Neuronal stem cell (in vitro differentiated cells): ENCODE data around the gene GRAMD1C.

ENCODE experiments used
- DNase-seq: peaks from one replicate; pipeline ENCODE4 v3.0.0-alpha.2; 2013; ENCODE audit warnings: low spot score
- H2AFZ ChIP-seq: one replicate; pipeline ENCODE4 v1.6.1; 2013; ENCODE audit warnings: mild to moderate bottlenecking, low read length, inconsistent platforms
- H2AK5ac ChIP-seq: 2 replicates; pipeline ENCODE4 v1.6.1; 2013; ENCODE audit warnings: low read depth, mild to moderate bottlenecking, inconsistent platforms, low read length, moderate library complexity, mixed read lengths
- H2BK120ac ChIP-seq: 2 replicates; pipeline ENCODE4 v1.6.1; 2013; ENCODE audit warnings: low read depth, mild to moderate bottlenecking, inconsistent platforms, low read length, moderate library complexity, mixed read lengths
- H2BK12ac ChIP-seq: one replicate; pipeline ENCODE4 v1.6.1; 2013; ENCODE audit warnings: low read length, inconsistent platforms
- H2BK15ac ChIP-seq: 2 replicates; pipeline ENCODE4 v1.6.1; 2013; ENCODE audit warnings: mild to moderate bottlenecking, low read length, inconsistent platforms, mixed read lengths
- H2BK5ac ChIP-seq: one replicate; pipeline ENCODE4 v1.6.1; 2013; ENCODE audit warnings: inconsistent platforms, mild to moderate bottlenecking, low read length, moderate library complexity
- H3K14ac ChIP-seq: one replicate; pipeline ENCODE4 v1.6.1; 2013; ENCODE audit warnings: low read length, inconsistent platforms
- H3K18ac ChIP-seq: 2 replicates; pipeline ENCODE4 v1.6.1; 2013; ENCODE audit warnings: low read length, inconsistent platforms
- H3K23ac ChIP-seq: 2 replicates; pipeline ENCODE4 v1.6.1; 2013; ENCODE audit warnings: low read depth, mild to moderate bottlenecking, mixed read lengths, low read length, inconsistent platforms; ENCODE audit not compliant: poor library complexity
- H3K27ac ChIP-seq: replicated peaks from 3 replicates; pipeline ENCODE4 v1.5.1; 2013; ENCODE audit warnings: low read length, inconsistent platforms
- H3K27me3 ChIP-seq, 3 experiments: 2 replicates each; pipeline ENCODE4 v1.6.1; 2013; ENCODE audit warnings: low read length in 3 of 3, mild to moderate bottlenecking in 2 of 3, inconsistent platforms in 1 of 3, low read depth in 1 of 3, mixed read lengths in 1 of 3, moderate library complexity in 1 of 3; ENCODE audit not compliant: control insufficient read depth in 3 of 3, insufficient read depth in 3 of 3
- H3K36me3 ChIP-seq, 2 donors: replicated peaks in 1 of 2; 2 replicates each; pipeline ENCODE4 v1.6.1; 2013; ENCODE audit warnings: low read length in 2 of 2; ENCODE audit not compliant: control insufficient read depth in 2 of 2, insufficient read depth in 2 of 2
- H3K4ac ChIP-seq: 2 replicates; pipeline ENCODE4 v1.6.1; 2013; ENCODE audit warnings: inconsistent platforms, mild to moderate bottlenecking, low read length, moderate library complexity
- H3K4me1 ChIP-seq, 2 donors: 1 replicate in 1 of 2; 2 replicates in 1 of 2; pipeline ENCODE4 v1.6.1; 2013; ENCODE audit warnings: low read length in 2 of 2, low read depth in 1 of 2; ENCODE audit not compliant: control insufficient read depth in 2 of 2, insufficient read depth in 1 of 2
- H3K4me2 ChIP-seq: one replicate; pipeline ENCODE4 v1.6.1; 2013; ENCODE audit warnings: mild to moderate bottlenecking, low read length, inconsistent platforms; ENCODE audit not compliant: insufficient read depth, poor library complexity, severe bottlenecking
- H3K4me3 ChIP-seq, 2 donors: 2 replicates each; pipeline ENCODE4 v1.5.1; 2013; ENCODE audit warnings: low read length in 2 of 2, mild to moderate bottlenecking in 2 of 2, inconsistent platforms in 1 of 2, moderate library complexity in 1 of 2
- H3K79me1 ChIP-seq: one replicate; pipeline ENCODE4 v1.6.1; 2013; ENCODE audit warnings: low read depth, mild to moderate bottlenecking, inconsistent platforms, low read length, moderate library complexity
- H3K9ac ChIP-seq: one replicate; pipeline ENCODE4 v1.6.1; 2013; ENCODE audit warnings: mild to moderate bottlenecking, low read depth, low read length, inconsistent platforms; ENCODE audit not compliant: poor library complexity
- H3K9me3 ChIP-seq, 2 donors: replicated peaks in 1 of 2; 2 replicates each; pipeline versions ENCODE3 to v1.6.1; 2013; ENCODE audit warnings: low read length in 2 of 2, mild to moderate bottlenecking in 2 of 2, inconsistent platforms in 1 of 2, low read depth in 1 of 2, mixed read lengths in 1 of 2, moderate library complexity in 1 of 2; ENCODE audit not compliant: control insufficient read depth in 2 of 2, insufficient read depth in 1 of 2
- H4K8ac ChIP-seq: one replicate; pipeline ENCODE4 v1.6.1; 2013; ENCODE audit warnings: low read depth, mild to moderate bottlenecking, inconsistent platforms, low read length, moderate library complexity
- H4K91ac ChIP-seq: one replicate; pipeline ENCODE4 v1.6.1; 2013; ENCODE audit warnings: low read length, low read depth, mild to moderate bottlenecking, inconsistent platforms; ENCODE audit not compliant: poor library complexity
- WGBS, 2 donors: extraction: QIAGEN DNeasy Blood & Tissue Kit; methylation state at CpG; one replicate each; pipeline ENCODE4 v1.1.7; 2013; ENCODE audit warnings: missing lambda C conversion rate in 2 of 2, mixed read lengths in 1 of 2; ENCODE audit not compliant: insufficient read length in 2 of 2, insufficient replicate concordance in 1 of 2; ENCODE audit errors: extremely low coverage in 2 of 2; 5-methylcytosine and 5-hydroxymethylcytosine counted together

GRAMD1C gene

GRCh38 chr3:113819866-113820265 lies 18.7 kb upstream of the GRAMD1C start:
- H2BK12ac ChIP-seq, result no peak overlapping the region
- H3K79me1 ChIP-seq, result no peaks in the 10 kb centered on the region
- H3K4ac ChIP-seq, result no peak overlapping the region
- no peak overlapping the region for H3K9ac ChIP-seq
- WGBS, 2 donors, result no CpG with 5 or more reads among the region's 3 CpGs
- H4K91ac ChIP-seq, result no peak overlapping the region
- H2AFZ ChIP-seq, result no peak overlapping the region
- no peak overlapping the region for H4K8ac ChIP-seq
- H3K18ac ChIP-seq, result no peak overlapping the region
- no peaks in the 10 kb centered on the region for H3K9me3 ChIP-seq
- no peak overlapping the region for H2BK5ac ChIP-seq
- no peak overlapping the region for H3K4me2 ChIP-seq
- H3K36me3 ChIP-seq, result no peaks in the 10 kb centered on the region
- no peak overlapping the region for H3K23ac ChIP-seq
- H2AK5ac ChIP-seq, result no peak overlapping the region
- no peak overlapping the region for H2BK120ac ChIP-seq
- no peaks in the 10 kb centered on the region for H3K4me1 ChIP-seq
- no peak overlapping the region for H3K14ac ChIP-seq
- H2BK15ac ChIP-seq, result no peak overlapping the region
- no peak overlapping the region for H3K27ac ChIP-seq
- no peak overlapping the region for H3K4me3 ChIP-seq
- no peaks in the 10 kb centered on the region for H3K27me3 ChIP-seq
- no peak for DNase-seq

DNA sequence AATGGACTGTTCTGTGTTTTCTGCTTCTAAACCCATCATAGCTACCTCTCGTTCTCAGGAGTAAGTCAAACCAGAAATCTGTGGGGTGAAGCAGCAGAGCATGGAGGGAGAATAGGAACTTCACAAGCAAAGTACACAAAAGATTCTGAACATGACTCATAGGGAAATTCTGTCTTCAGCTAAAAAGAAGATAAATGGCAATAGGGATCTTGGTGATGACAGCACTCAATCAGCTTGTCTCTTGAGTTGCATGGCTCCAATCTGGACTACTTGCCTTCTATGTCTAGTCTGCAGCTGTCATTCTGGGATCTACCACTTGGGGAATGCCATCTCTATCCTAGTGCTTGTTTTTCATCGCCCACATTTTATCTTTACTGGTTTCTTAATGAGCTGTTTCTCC lies 13.5 kb upstream of the GRAMD1C start:
- H2BK5ac ChIP-seq, result no peak overlapping the region
- no peak overlapping the region for H3K9ac ChIP-seq
- H3K4me3 ChIP-seq, result no peak overlapping the region
- no peak overlapping the region for H2BK15ac ChIP-seq
- no peak overlapping the region for H3K23ac ChIP-seq
- no CpG with 5 or more reads among the region's 2 CpGs for WGBS, 2 donors
- H3K4ac ChIP-seq, result no peak overlapping the region
- H2AFZ ChIP-seq, result no peak overlapping the region
- H3K4me1 ChIP-seq, result no peaks in the 10 kb centered on the region
- H4K91ac ChIP-seq, result no peak overlapping the region
- H3K4me2 ChIP-seq, result no peak overlapping the region
- no peak overlapping the region for H3K18ac ChIP-seq
- no peak overlapping the region for H2BK12ac ChIP-seq
- H3K27me3 ChIP-seq, result no peaks in the 10 kb centered on the region
- H3K14ac ChIP-seq, result no peak overlapping the region
- H3K27ac ChIP-seq, result no peak overlapping the region
- H2BK120ac ChIP-seq, result no peak overlapping the region
- no peak for DNase-seq
- no peak overlapping the region for H2AK5ac ChIP-seq
- no peaks in the 10 kb centered on the region for H3K79me1 ChIP-seq
- no peaks in the 10 kb centered on the region for H3K36me3 ChIP-seq
- no peaks in the 10 kb centered on the region for H3K9me3 ChIP-seq
- no peak overlapping the region for H4K8ac ChIP-seq

GRCh38 chr3:113828600-113828999 lies 10.0 kb upstream of the GRAMD1C start:
- Histone ChIP-seq H2AFZ (no peak overlapping the region), H4K8ac (no peak overlapping the region), H3K23ac (no peak overlapping the region), H3K4me1 (no peaks in the 10 kb centered on the region), H3K4ac (no peak overlapping the region), H3K9me3 (peaks cover 0 to 3% of the 10 kb centered on the region in 2 donors), H3K27ac (no peak overlapping the region), H2BK15ac (no peak overlapping the region), H4K91ac (no peak overlapping the region), H3K4me3 (no peak overlapping the region), H3K9ac (no peak overlapping the region), H2BK5ac (no peak overlapping the region), H3K36me3 (no peaks in the 10 kb centered on the region), H3K4me2 (no peak overlapping the region), H3K79me1 (no peaks in the 10 kb centered on the region), H2BK12ac (no peak overlapping the region), H3K18ac (no peak overlapping the region), H3K27me3 (no peaks in the 10 kb centered on the region), H2AK5ac (no peak overlapping the region), H2BK120ac (no peak overlapping the region), H3K14ac (no peak overlapping the region)
- no CpG with 5 or more reads among the region's 1 CpG for WGBS, 2 donors
- DNase-seq, result no peak

DNA sequence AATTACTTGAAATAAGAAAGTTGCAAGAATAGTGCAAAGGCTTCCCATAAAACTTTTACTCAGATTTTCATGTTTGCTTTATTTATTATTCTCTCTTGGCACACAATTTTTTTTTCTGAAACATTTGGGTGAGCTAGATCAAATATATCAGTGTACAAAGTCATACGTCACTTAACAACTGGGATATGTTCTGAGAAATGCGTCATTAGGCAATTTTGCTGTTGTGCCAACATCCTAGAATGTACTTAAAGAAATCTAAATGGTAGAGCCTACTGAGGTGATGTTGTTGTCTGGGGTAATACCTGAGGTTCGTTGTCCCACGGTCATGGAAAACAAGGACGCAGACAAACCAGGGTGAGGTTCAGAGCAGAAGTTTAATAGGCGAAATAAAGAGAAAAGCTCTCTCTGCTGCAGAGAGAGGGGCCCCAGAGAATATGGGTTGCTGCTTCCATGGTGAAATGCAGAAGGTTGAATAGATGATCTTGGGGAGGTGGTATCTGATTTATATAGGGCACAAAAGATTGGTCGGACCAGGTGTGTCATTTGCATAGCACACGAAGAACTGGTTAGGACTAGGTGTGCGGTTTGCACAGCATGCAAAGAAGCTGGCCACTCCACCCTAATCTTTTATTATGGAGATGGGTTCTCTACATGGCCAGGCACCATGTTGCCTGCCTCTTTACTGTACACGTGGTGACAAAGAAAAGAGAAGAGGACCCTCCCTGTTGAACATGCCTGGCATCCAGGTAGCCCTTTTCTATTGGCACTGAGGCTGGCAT lies 8.8 kb upstream of the GRAMD1C start:
- no peak for DNase-seq
- Histone ChIP-seq H3K4me3 (no peak overlapping the region), H2BK5ac (no peak overlapping the region), H4K8ac (no peak overlapping the region), H2BK15ac (no peak overlapping the region), H3K4me2 (no peak overlapping the region), H3K36me3 (no peaks in the 10 kb centered on the region), H3K18ac (no peak overlapping the region), H3K27me3 (no peaks in the 10 kb centered on the region), H3K79me1 (no peaks in the 10 kb centered on the region), H4K91ac (no peak overlapping the region), H2BK120ac (no peak overlapping the region), H3K23ac (no peak overlapping the region), H3K9ac (no peak overlapping the region), H3K4ac (no peak overlapping the region), H3K27ac (no peak overlapping the region), H2BK12ac (no peak overlapping the region), H2AFZ (no peak overlapping the region), H3K4me1 (no peaks in the 10 kb centered on the region), H2AK5ac (no peak overlapping the region), H3K14ac (no peak overlapping the region), H3K9me3 (peaks cover 0 to 3% of the 10 kb centered on the region in 2 donors)
- no CpG with 5 or more reads among the region's 10 CpGs for WGBS, 2 donors
